Spinal cord (tissue), 10 donors: Measurements from ENCODE around the gene TNFRSF14. TPM values are rescaled to one million over a fixed set of nuclear protein-coding genes. Genes with fewer than 3 reads are reported as not detected.

Experiments
- DNase-seq, 6 donors: peaks; one replicate each; pipeline versions ENCODE4 v3.0.0 to v3.0.0-alpha.2; 2013 to 2015; ENCODE audit warnings: low spot score in 6 of 6, low read depth in 4 of 6
- H3K27ac ChIP-seq: one replicate; pipeline ENCODE4 v1.5.1; 2013; ENCODE audit warnings: low read depth, low read length, control low read depth
- H3K27me3 ChIP-seq: one replicate; pipeline ENCODE4 v1.6.1; 2013; ENCODE audit warnings: low read length; ENCODE audit not compliant: control insufficient read depth, insufficient read depth
- H3K36me3 ChIP-seq: one replicate; pipeline ENCODE4 v1.6.1; 2013; ENCODE audit warnings: low read length; ENCODE audit not compliant: control insufficient read depth, insufficient read depth
- H3K4me1 ChIP-seq: one replicate; pipeline ENCODE4 v1.6.1; 2013; ENCODE audit warnings: low read length; ENCODE audit not compliant: control insufficient read depth, insufficient read depth
- H3K4me3 ChIP-seq: one replicate; pipeline ENCODE4 v1.5.1; 2013; ENCODE audit warnings: low read depth, low read length, control low read depth
- H3K9me3 ChIP-seq: one replicate; pipeline ENCODE4 v1.6.1; 2013; ENCODE audit warnings: low read length; ENCODE audit not compliant: control insufficient read depth, insufficient read depth
- WGBS: methylation state at CpG from one replicate; pipeline ENCODE4 v1.1.5; 2013; ENCODE audit warnings: missing lambda C conversion rate; ENCODE audit not compliant: insufficient coverage; 5-methylcytosine and 5-hydroxymethylcytosine counted together
- polyA plus RNA-seq, 2 donors: library from polyadenylated mRNA; unstranded; fragments of 120-200 nt; gene quantifications; one replicate each; pipeline ENCODE4 v1.2.1, GENCODE V29; 2013; ENCODE audit not compliant: insufficient read length in 2 of 2
- total RNA-seq, 2 donors: library from RNA; depleted of rRNA in 1 of 2; stranded (reverse); fragments of 120-200 nt in 1 of 2; fragments of >200 nt in 1 of 2; gene quantifications; one replicate each; pipeline versions ENCODE4 v1.2.3 to v1.2.4, GENCODE V29; 2013 to 2014
- donor health status: healthy.

Gene TNFRSF14
- total and polyA plus RNA-seq, 4 donors = 7.2 to 20.4 (median 12.3) TPM

DNA sequence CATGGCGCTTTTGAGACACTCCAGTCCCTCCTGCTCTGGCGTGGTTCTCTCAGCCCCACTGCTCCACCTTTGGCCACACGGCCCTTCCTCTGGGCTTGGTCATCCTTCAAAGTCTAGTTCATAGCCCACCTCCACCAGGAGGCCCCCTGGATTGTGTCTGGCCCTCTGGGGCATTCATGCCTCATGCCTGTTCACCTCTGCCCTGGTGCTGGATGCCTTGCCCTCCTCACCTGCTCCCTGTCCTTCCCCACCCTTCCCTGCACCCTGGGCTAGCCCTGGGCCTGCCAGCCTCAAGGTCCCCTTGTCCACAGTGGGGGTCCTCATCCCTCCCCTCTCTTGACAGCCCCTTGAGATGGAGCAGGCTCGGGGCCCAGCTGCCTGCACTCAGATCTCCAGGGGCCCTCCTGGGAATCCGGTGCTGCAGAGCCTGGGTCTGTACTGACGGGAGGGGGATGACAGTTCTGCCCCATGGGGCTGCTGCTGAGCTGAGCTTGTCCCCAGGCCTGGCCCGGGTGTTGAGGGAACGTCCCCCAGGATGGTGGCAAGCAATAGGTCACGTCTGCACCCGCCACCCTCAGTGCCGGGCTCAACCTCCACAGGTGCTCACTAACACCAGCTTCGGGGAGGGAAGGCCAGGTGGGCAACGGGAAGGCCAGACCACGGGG, 48.8 kb downstream of the TNFRSF14 start:
- H3K27me3 ChIP-seq = peaks cover 2% of the 10 kb centered on the region
- no peak overlapping the region for H3K4me3 ChIP-seq
- H3K36me3 ChIP-seq = no peaks in the 10 kb centered on the region
- peaks cover 24% of the 10 kb centered on the region for H3K4me1 ChIP-seq
- DNase-seq = no peak
- H3K27ac ChIP-seq = no peak overlapping the region
- no peaks in the 10 kb centered on the region for H3K9me3 ChIP-seq
- 81% methylated on average over 14 of the region's 14 CpGs for WGBS

DNA sequence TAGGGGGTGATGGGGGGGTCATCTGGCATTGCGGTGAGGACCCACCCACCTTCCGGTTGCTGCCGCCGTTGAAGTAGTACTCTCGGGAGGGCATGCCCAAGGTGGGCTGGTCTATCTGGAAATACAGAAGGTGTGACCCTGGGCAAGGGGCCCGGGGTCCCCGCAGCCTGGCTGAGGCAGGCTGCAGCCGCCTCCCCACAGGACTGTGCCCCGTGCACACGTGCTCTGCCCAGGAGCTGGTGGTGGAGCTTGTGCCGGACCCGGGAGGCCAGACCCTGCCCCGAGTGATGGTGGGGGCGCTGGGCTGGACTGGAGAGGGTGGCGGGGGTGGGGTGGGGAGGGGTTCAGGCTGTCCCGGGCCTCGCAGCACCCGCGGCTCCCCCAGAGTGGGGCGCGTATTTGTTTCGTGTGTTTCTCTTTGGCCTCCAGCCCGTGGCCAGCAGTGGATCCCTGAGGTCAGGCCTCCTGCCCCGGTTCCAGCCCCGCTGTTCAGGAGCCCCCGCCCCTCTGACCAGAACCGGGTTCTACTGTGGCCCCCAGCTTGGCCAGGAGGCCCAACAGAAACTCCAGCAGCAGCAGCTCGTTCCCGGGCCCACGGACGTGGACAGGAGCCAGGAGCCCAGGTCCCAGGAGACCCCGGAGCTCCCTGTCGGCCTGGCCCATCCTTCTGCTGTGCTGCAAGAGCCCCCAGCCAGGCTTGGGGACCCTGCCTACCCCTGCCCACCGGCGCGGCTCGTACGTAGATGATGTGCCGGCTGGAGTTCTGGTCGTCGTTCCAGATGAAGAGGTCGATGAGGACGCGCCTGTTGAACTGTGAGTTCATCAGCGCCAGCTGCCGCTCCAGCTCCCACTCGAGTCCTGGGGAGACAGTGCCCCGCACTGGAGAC, 49.6 kb downstream of the TNFRSF14 start:
- peaks cover 2% of the 10 kb centered on the region for H3K27me3 ChIP-seq
- no peak overlapping the region for H3K4me3 ChIP-seq
- no peak for DNase-seq
- WGBS = 84% methylated on average over 44 of the region's 48 CpGs
- H3K4me1 ChIP-seq = peaks cover 32% of the 10 kb centered on the region
- no peaks in the 10 kb centered on the region for H3K9me3 ChIP-seq
- H3K27ac ChIP-seq = no peak overlapping the region
- no peaks in the 10 kb centered on the region for H3K36me3 ChIP-seq

GRCh38 chr1:2606396-2606880, 50.3 kb downstream of the TNFRSF14 start:
- no peak for DNase-seq
- Histone ChIP-seq H3K27me3 (peaks cover 2% of the 10 kb centered on the region), H3K4me3 (no peak overlapping the region), H3K36me3 (no peaks in the 10 kb centered on the region), H3K9me3 (no peaks in the 10 kb centered on the region), H3K4me1 (peaks cover 39% of the 10 kb centered on the region), H3K27ac (no peak overlapping the region)
- WGBS = 79% methylated on average over 14 of the region's 15 CpGs

- Histone ChIP-seq H3K27ac (no peak overlapping the region), H3K27me3 (peaks cover 2% of the 10 kb centered on the region), H3K36me3 (no peaks in the 10 kb centered on the region), H3K9me3 (no peaks in the 10 kb centered on the region), H3K4me1 (peaks cover 44% of the 10 kb centered on the region), H3K4me3 (no peak overlapping the region)
- 52% methylated on average over 34 of the region's 36 CpGs for WGBS
- peak in 1 of 6 donors; percentile 57 for DNase-seq
These were observed 50.9 kb downstream of the TNFRSF14 start for GRCh38 chr1:2606881-2607621.

GRCh38 chr1:2607641-2608091, 51.5 kb downstream of the TNFRSF14 start:
- WGBS = 42% methylated on average over 12 of the region's 13 CpGs
- peaks cover 2% of the 10 kb centered on the region for H3K27me3 ChIP-seq
- no peak overlapping the region for H3K27ac ChIP-seq
- H3K9me3 ChIP-seq = no peaks in the 10 kb centered on the region
- peaks cover 44% of the 10 kb centered on the region for H3K4me1 ChIP-seq
- H3K4me3 ChIP-seq = no peak overlapping the region
- no peak for DNase-seq
- H3K36me3 ChIP-seq = no peaks in the 10 kb centered on the region

GRCh38 chr1:2609319-2610035, 53.3 kb downstream of the TNFRSF14 start:
- H3K27me3 ChIP-seq = no peaks in the 10 kb centered on the region
- DNase-seq = no peak
- peaks cover 44% of the 10 kb centered on the region for H3K4me1 ChIP-seq
- 87% methylated on average over 33 of the region's 34 CpGs for WGBS
- H3K9me3 ChIP-seq = peaks cover 2% of the 10 kb centered on the region
- no peaks in the 10 kb centered on the region for H3K36me3 ChIP-seq
- H3K4me3 ChIP-seq = no peak overlapping the region
- H3K27ac ChIP-seq = no peak overlapping the region

DNA sequence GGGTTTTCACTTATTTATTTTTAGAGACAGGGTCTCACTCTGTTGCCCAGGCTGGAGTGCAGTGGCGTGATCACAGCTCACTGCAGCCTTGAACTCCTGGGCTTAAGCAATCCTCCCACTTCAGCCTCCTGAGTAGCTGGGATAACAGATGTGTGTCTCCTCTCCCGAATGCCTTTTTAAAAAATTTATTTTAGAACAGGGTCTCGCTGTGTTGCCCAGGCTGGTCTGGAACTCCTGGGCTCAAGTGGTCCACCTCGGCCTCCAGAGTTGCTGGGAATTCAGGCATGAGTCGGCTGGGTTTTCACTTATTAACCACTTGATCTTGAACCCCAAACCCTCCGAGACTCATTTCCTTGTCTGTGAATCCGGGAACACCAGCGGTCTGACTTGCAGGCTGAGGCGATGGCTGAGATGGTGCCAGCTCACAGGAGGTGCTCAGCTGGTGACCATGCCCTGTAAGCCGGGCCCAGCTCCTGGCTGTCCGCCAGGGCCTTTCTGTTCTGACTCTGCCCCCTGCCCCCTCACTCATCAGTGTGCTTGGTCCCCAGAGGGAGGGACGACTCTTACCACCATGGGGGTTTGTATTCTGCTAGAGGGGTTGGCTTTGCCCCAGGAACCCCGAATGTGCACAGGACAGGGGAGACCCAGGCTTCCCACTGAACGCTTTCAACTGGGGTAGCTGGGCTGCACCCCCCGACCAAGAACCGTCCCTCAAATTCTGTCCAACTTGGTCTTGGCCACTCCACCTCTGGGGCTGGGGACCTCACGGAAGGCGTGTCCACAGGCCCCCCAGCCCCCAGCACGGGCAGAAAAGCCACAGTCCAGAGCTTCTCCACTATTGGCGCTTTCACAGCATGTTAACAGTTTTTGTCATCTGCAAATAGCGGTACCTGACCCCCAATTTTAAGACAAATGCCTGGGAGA, 54.1 kb downstream of the TNFRSF14 start:
- 31% methylated on average over 16 of the region's 21 CpGs for WGBS
- H3K4me3 ChIP-seq = no peak overlapping the region
- no peak overlapping the region for H3K27ac ChIP-seq
- H3K27me3 ChIP-seq = no peaks in the 10 kb centered on the region
- no peaks in the 10 kb centered on the region for H3K36me3 ChIP-seq
- peaks cover 2% of the 10 kb centered on the region for H3K9me3 ChIP-seq
- DNase-seq = peak in 3 of 6 donors; percentile 26 to 76 (median 66)
- peaks cover 44% of the 10 kb centered on the region for H3K4me1 ChIP-seq

GRCh38 chr1:2611031-2611501, 54.9 kb downstream of the TNFRSF14 start:
- DNase-seq = peak in 2 of 6 donors; percentile 70 to 78
- no peak overlapping the region for H3K27ac ChIP-seq
- peaks cover 2% of the 10 kb centered on the region for H3K9me3 ChIP-seq
- WGBS = 10% methylated on average over 24 of the region's 24 CpGs
- peaks cover 44% of the 10 kb centered on the region for H3K4me1 ChIP-seq
- no peak overlapping the region for H3K4me3 ChIP-seq
- no peaks in the 10 kb centered on the region for H3K27me3 ChIP-seq
- H3K36me3 ChIP-seq = no peaks in the 10 kb centered on the region
